ENCODE data around the gene RUNX2.

Gene RUNX2

GRCh38 chr6:45450132-45450531 is 122.0 kb downstream of the RUNX2 start:
- peaks cover 21 to 34% of the 10 kb centered on the region in 2 donors for H3K4me1 ChIP-seq (ENCODE audit: control insufficient read depth in 1 of 2, insufficient read depth in 2 of 2, low read length in 2 of 2)
- no peaks in the 10 kb centered on the region for H3K9me3 ChIP-seq (ENCODE audit: control insufficient read depth in 1 of 2, low read length in 2 of 2)
- no peak overlapping the region for H3K27ac ChIP-seq (ENCODE audit: low read depth, low read length)
- no peak overlapping the region for H3K9ac ChIP-seq (ENCODE audit: low read depth in 1 of 2, low read length in 2 of 2)
- no peak overlapping the region for H3K4me3 ChIP-seq (ENCODE audit: low read depth in 1 of 2, low read length in 2 of 2)
- H3K27me3 ChIP-seq (ENCODE audit: control insufficient read depth in 1 of 2, insufficient read depth in 2 of 2, low read length in 2 of 2): no peaks in the 10 kb centered on the region
- no peaks in the 10 kb centered on the region for H3K36me3 ChIP-seq (ENCODE audit: control insufficient read depth in 1 of 2, insufficient read depth in 2 of 2, low read length in 2 of 2)

DNA sequence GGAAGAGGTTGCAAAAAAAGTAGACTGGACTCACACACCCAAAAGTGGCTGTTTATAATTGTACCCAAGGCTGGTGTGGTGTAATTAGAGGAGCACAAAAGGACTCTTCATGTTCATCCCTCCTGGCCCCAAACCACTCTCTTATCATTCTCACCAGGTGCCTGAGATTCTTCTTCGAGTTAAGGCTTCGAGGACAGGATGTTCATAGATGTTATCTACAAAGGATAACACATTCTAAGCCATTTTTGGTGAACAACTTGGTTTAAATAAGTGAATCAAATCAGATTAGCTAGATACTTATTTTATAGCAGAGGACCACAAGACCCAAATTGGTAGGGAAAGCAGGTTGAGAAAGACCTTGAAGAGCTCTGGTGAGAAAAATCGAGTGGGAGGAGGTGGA is 122.7 kb downstream of the RUNX2 start:
- no peak overlapping the region for H3K27ac ChIP-seq (ENCODE audit: low read depth, low read length)
- H3K36me3 ChIP-seq (ENCODE audit: control insufficient read depth in 1 of 2, insufficient read depth in 2 of 2, low read length in 2 of 2): no peaks in the 10 kb centered on the region
- H3K9me3 ChIP-seq (ENCODE audit: control insufficient read depth in 1 of 2, low read length in 2 of 2): no peaks in the 10 kb centered on the region
- no peak overlapping the region for H3K9ac ChIP-seq (ENCODE audit: low read depth in 1 of 2, low read length in 2 of 2)
- no peaks in the 10 kb centered on the region for H3K27me3 ChIP-seq (ENCODE audit: control insufficient read depth in 1 of 2, insufficient read depth in 2 of 2, low read length in 2 of 2)
- no peak overlapping the region for H3K4me3 ChIP-seq (ENCODE audit: low read depth in 1 of 2, low read length in 2 of 2)
- peaks cover 14 to 27% of the 10 kb centered on the region in 2 donors for H3K4me1 ChIP-seq (ENCODE audit: control insufficient read depth in 1 of 2, insufficient read depth in 2 of 2, low read length in 2 of 2)

DNA sequence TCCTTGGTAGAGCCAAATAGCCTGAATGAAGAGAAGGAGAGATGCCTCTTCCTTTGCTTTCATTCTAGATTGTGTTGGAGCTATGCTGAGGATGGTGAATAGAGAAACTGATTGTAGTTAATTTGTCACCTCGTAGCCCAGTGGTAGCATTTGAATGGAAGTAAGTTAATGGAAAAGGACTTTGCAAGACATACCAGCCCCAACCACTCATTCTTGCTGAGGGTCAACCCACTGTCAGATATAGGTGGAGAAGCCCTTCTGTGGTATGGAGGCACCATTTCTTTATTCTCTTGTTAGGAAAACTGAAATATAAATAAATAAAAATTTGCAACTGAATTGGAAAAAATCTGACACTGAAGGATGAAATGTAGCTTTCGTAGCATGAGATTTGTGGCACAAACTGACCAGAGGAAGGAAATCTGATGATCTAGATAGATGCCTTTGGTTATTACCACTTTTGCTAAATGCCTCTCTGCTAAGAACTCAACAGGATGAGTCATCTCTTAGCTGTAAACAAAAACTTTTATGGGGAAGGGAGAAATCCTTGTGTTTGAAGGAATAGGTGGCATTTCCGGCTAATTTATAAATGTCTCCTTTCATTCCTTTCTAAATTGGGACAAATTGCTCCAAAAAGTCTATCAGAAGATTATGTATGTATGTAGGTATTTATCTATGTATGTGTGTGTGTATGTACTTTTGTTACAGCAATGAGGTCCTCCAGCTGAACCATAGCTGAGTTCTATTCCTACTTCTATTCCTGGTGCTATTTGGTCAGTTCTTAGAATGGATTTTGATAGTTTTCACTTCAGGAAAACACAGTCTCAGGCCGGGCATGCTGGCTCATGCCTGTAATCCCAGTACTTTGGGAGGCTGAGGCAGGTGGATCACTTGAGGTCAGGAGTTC is 126.1 kb downstream of the RUNX2 start:
- H3K27me3 ChIP-seq (ENCODE audit: control insufficient read depth in 1 of 2, insufficient read depth in 2 of 2, low read length in 2 of 2): no peaks in the 10 kb centered on the region
- no peak overlapping the region for H3K9ac ChIP-seq (ENCODE audit: low read depth in 1 of 2, low read length in 2 of 2)
- H3K36me3 ChIP-seq (ENCODE audit: control insufficient read depth in 1 of 2, insufficient read depth in 2 of 2, low read length in 2 of 2): no peaks in the 10 kb centered on the region
- no peak overlapping the region for H3K4me3 ChIP-seq (ENCODE audit: low read depth in 1 of 2, low read length in 2 of 2)
- H3K27ac ChIP-seq (ENCODE audit: low read depth, low read length): no peak overlapping the region
- H3K4me1 ChIP-seq (ENCODE audit: control insufficient read depth in 1 of 2, insufficient read depth in 2 of 2, low read length in 2 of 2): peaks cover 0 to 1% of the 10 kb centered on the region in 2 donors
- no peaks in the 10 kb centered on the region for H3K9me3 ChIP-seq (ENCODE audit: control insufficient read depth in 1 of 2, low read length in 2 of 2)

DNA sequence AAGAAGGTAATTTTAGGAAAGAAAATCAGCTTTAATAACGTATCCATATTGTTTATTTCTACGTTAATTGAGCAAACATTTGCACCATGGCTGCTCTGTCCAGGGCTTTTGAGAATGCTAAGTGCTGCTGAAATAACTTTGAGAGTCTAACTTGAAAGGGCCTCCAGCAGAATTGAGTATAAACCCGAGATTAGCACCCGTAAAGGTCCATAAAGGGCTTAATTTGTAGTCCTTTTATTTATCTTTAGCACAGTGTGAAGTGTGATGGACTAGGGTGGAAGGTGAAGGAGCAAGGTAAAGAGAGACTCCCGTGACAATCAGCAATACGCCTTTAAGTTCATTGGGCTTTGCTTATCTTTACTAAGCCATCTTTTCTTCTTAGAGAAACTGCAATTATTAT is 127.3 kb downstream of the RUNX2 start:
- Histone ChIP-seq H3K27ac (ENCODE audit: low read depth, low read length) (no peak overlapping the region), H3K4me1 (ENCODE audit: control insufficient read depth in 1 of 2, insufficient read depth in 2 of 2, low read length in 2 of 2) (no peaks in the 10 kb centered on the region), H3K9me3 (ENCODE audit: control insufficient read depth in 1 of 2, low read length in 2 of 2) (no peaks in the 10 kb centered on the region), H3K4me3 (ENCODE audit: low read depth in 1 of 2, low read length in 2 of 2) (no peak overlapping the region), H3K36me3 (ENCODE audit: control insufficient read depth in 1 of 2, insufficient read depth in 2 of 2, low read length in 2 of 2) (no peaks in the 10 kb centered on the region), H3K27me3 (ENCODE audit: control insufficient read depth in 1 of 2, insufficient read depth in 2 of 2, low read length in 2 of 2) (no peaks in the 10 kb centered on the region), H3K9ac (ENCODE audit: low read depth in 1 of 2, low read length in 2 of 2) (no peak overlapping the region)

DNA sequence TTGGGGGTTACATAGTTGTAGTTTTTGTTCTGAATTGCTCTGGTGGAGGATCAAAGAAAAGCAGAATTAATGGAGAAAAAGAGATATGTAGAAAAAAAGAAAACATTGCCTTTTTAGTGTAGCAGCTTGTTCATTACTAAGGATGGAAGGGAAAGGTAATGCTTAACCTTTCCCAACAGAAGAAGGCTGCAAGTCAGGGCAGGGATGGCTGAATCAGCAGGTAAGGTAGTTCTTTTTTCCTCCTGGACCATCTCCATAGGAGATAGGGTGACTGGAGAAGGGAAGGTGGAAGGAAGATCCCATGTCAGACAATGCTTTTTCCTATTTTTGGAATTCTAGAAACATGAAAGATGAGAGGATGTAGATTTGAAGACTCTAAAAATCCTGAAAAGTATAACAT is 129.0 kb downstream of the RUNX2 start:
- Histone ChIP-seq H3K4me1 (ENCODE audit: control insufficient read depth in 1 of 2, insufficient read depth in 2 of 2, low read length in 2 of 2) (peaks cover 0 to 3% of the 10 kb centered on the region in 2 donors), H3K27me3 (ENCODE audit: control insufficient read depth in 1 of 2, insufficient read depth in 2 of 2, low read length in 2 of 2) (no peaks in the 10 kb centered on the region), H3K4me3 (ENCODE audit: low read depth in 1 of 2, low read length in 2 of 2) (no peak overlapping the region), H3K9me3 (ENCODE audit: control insufficient read depth in 1 of 2, low read length in 2 of 2) (no peaks in the 10 kb centered on the region), H3K9ac (ENCODE audit: low read depth in 1 of 2, low read length in 2 of 2) (no peak overlapping the region), H3K27ac (ENCODE audit: low read depth, low read length) (no peak overlapping the region), H3K36me3 (ENCODE audit: control insufficient read depth in 1 of 2, insufficient read depth in 2 of 2, low read length in 2 of 2) (no peaks in the 10 kb centered on the region)

DNA sequence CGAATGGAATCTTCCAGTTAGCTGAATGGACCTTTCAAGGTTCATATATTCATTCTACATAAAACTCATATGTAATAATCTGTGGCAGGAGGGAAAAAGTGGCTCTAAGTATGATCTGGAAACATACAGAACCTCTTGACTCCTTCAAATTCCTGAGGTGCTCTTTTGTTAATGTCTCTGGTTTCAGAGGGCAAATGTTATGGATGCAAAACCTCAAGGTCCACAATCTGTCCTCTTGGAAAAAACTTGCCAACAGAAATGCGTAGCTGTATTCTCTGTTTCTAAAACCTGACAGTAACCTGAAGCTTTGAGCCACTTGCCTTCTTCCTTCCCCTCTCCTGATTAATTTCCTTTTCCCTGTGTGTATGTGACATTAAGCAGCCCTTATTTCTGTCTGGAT is 130.5 kb downstream of the RUNX2 start:
- H3K27me3 ChIP-seq (ENCODE audit: control insufficient read depth in 1 of 2, insufficient read depth in 2 of 2, low read length in 2 of 2): no peaks in the 10 kb centered on the region
- H3K4me1 ChIP-seq (ENCODE audit: control insufficient read depth in 1 of 2, insufficient read depth in 2 of 2, low read length in 2 of 2): peaks cover 0 to 3% of the 10 kb centered on the region in 2 donors
- no peak overlapping the region for H3K4me3 ChIP-seq (ENCODE audit: low read depth in 1 of 2, low read length in 2 of 2)
- no peaks in the 10 kb centered on the region for H3K9me3 ChIP-seq (ENCODE audit: control insufficient read depth in 1 of 2, low read length in 2 of 2)
- no peak overlapping the region for H3K9ac ChIP-seq (ENCODE audit: low read depth in 1 of 2, low read length in 2 of 2)
- no peak overlapping the region for H3K27ac ChIP-seq (ENCODE audit: low read depth, low read length)
- no peaks in the 10 kb centered on the region for H3K36me3 ChIP-seq (ENCODE audit: control insufficient read depth in 1 of 2, insufficient read depth in 2 of 2, low read length in 2 of 2)

GRCh38 chr6:45460166-45460565 is 132.0 kb downstream of the RUNX2 start:
- Histone ChIP-seq H3K9me3 (ENCODE audit: control insufficient read depth in 1 of 2, low read length in 2 of 2) (no peaks in the 10 kb centered on the region), H3K4me1 (ENCODE audit: control insufficient read depth in 1 of 2, insufficient read depth in 2 of 2, low read length in 2 of 2) (peaks cover 0 to 3% of the 10 kb centered on the region in 2 donors), H3K9ac (ENCODE audit: low read depth in 1 of 2, low read length in 2 of 2) (no peak overlapping the region), H3K27ac (ENCODE audit: low read depth, low read length) (no peak overlapping the region), H3K4me3 (ENCODE audit: low read depth in 1 of 2, low read length in 2 of 2) (no peak overlapping the region), H3K27me3 (ENCODE audit: control insufficient read depth in 1 of 2, insufficient read depth in 2 of 2, low read length in 2 of 2) (no peaks in the 10 kb centered on the region), H3K36me3 (ENCODE audit: control insufficient read depth in 1 of 2, insufficient read depth in 2 of 2, low read length in 2 of 2) (no peaks in the 10 kb centered on the region)

DNA sequence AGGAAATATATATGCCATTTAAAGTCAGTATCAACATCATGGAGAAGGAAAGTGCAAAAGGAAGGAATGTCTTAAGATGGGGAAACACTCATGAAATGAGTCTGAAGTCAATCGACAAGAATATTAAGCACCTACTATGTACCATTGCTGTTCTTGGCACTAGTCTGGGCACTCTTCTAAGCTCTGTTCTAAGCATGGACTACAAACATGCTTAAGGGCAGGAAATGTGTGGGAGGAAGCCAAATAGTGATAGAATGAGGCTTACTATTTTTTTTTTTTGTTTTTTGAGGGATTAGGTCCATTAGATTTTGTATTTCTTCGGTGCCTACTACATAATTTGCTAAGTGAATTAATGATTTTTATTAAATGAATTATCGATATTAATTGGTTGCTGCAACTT is 133.4 kb downstream of the RUNX2 start:
- no peak overlapping the region for H3K4me3 ChIP-seq (ENCODE audit: low read depth in 1 of 2, low read length in 2 of 2)
- no peak overlapping the region for H3K27ac ChIP-seq (ENCODE audit: low read depth, low read length)
- H3K27me3 ChIP-seq (ENCODE audit: control insufficient read depth in 1 of 2, insufficient read depth in 2 of 2, low read length in 2 of 2): no peaks in the 10 kb centered on the region
- H3K9me3 ChIP-seq (ENCODE audit: control insufficient read depth in 1 of 2, low read length in 2 of 2): no peaks in the 10 kb centered on the region
- H3K9ac ChIP-seq (ENCODE audit: low read depth in 1 of 2, low read length in 2 of 2): no peak overlapping the region
- H3K36me3 ChIP-seq (ENCODE audit: control insufficient read depth in 1 of 2, insufficient read depth in 2 of 2, low read length in 2 of 2): no peaks in the 10 kb centered on the region
- peaks cover 0 to 3% of the 10 kb centered on the region in 2 donors for H3K4me1 ChIP-seq (ENCODE audit: control insufficient read depth in 1 of 2, insufficient read depth in 2 of 2, low read length in 2 of 2)

- Histone ChIP-seq H3K36me3 (ENCODE audit: control insufficient read depth in 1 of 2, insufficient read depth in 2 of 2, low read length in 2 of 2) (no peaks in the 10 kb centered on the region), H3K4me3 (ENCODE audit: low read depth in 1 of 2, low read length in 2 of 2) (no peak overlapping the region), H3K9ac (ENCODE audit: low read depth in 1 of 2, low read length in 2 of 2) (no peak overlapping the region), H3K27ac (ENCODE audit: low read depth, low read length) (no peak overlapping the region), H3K9me3 (ENCODE audit: control insufficient read depth in 1 of 2, low read length in 2 of 2) (no peaks in the 10 kb centered on the region), H3K27me3 (ENCODE audit: control insufficient read depth in 1 of 2, insufficient read depth in 2 of 2, low read length in 2 of 2) (no peaks in the 10 kb centered on the region), H3K4me1 (ENCODE audit: control insufficient read depth in 1 of 2, insufficient read depth in 2 of 2, low read length in 2 of 2) (peaks cover 0 to 3% of the 10 kb centered on the region in 2 donors)
Measured at GRCh38 chr6:45462190-45463134, 134.3 kb downstream of the RUNX2 start.

- H3K4me1 ChIP-seq (ENCODE audit: control insufficient read depth in 1 of 2, insufficient read depth in 2 of 2, low read length in 2 of 2): peaks cover 0 to 3% of the 10 kb centered on the region in 2 donors
- no peaks in the 10 kb centered on the region for H3K27me3 ChIP-seq (ENCODE audit: control insufficient read depth in 1 of 2, insufficient read depth in 2 of 2, low read length in 2 of 2)
- no peak overlapping the region for H3K9ac ChIP-seq (ENCODE audit: low read depth in 1 of 2, low read length in 2 of 2)
- no peak overlapping the region for H3K27ac ChIP-seq (ENCODE audit: low read depth, low read length)
- no peak overlapping the region for H3K4me3 ChIP-seq (ENCODE audit: low read depth in 1 of 2, low read length in 2 of 2)
- H3K9me3 ChIP-seq (ENCODE audit: control insufficient read depth in 1 of 2, low read length in 2 of 2): no peaks in the 10 kb centered on the region
- H3K36me3 ChIP-seq (ENCODE audit: control insufficient read depth in 1 of 2, insufficient read depth in 2 of 2, low read length in 2 of 2): no peaks in the 10 kb centered on the region
Measured at GRCh38 chr6:45464685-45465084, 136.6 kb downstream of the RUNX2 start.
